H1 (cell line): ENCODE results near the gene POLR3K. TPM values are rescaled to one million over a fixed set of nuclear protein-coding genes. Genes with fewer than 3 reads are reported as not detected.
"Not testable (repeated sequence)": the region's sequence is repeated elsewhere in the genome, so short reads cannot be mapped to it uniquely, and the experiment has no call there.

Experiments used
- CTCF ChIA-PET: fragments of 300-600 bp; sonication (Branson Sonifier 250); formaldehyde crosslinking; loops from one replicate; lab custom pipeline; 2021; ENCODE audit not compliant: partially characterized antibody; lab: Charles Lee
- POLR2A ChIA-PET: fragments of 300-600 bp; sonication (Branson Sonifier 250); formaldehyde crosslinking; loops from one replicate; lab custom pipeline; 2021; ENCODE audit warnings: inconsistent platforms; ENCODE audit not compliant: partially characterized antibody; lab: Charles Lee
- DNase-seq, 2 experiments: peaks; one replicate each; pipeline versions ENCODE4 v3.0.0 to v3.0.0-alpha.2; 2010 to 2022; ENCODE audit warnings: low spot score in 2 of 2, low read depth in 1 of 2, mixed read lengths in 1 of 2
- FAIRE-seq: peaks from 2 replicates; lab custom pipeline; 2011; peaks lifted over from hg19 to GRCh38; lab: Jason Lieb, UNC
- H2AFZ ChIP-seq: 2 replicates; pipeline ENCODE4 v1.8.1; 2012; ENCODE audit warnings: low read length, inconsistent platforms
- H2AK5ac ChIP-seq: 2 replicates; pipeline ENCODE4 v1.6.1; 2013; ENCODE audit warnings: low read depth, low read length
- H2BK120ac ChIP-seq: replicated peaks from 2 replicates; pipeline ENCODE3; 2013; ENCODE audit warnings: low read depth, low read length, inconsistent platforms
- H2BK12ac ChIP-seq: 2 replicates; pipeline ENCODE4 v1.6.1; 2013; ENCODE audit warnings: low read depth, low read length
- H2BK15ac ChIP-seq: 2 replicates; pipeline ENCODE4 v1.6.1; 2013; ENCODE audit warnings: low read length
- H2BK20ac ChIP-seq: 2 replicates; pipeline ENCODE4 v1.6.1; 2013; ENCODE audit warnings: low read length
- H2BK5ac ChIP-seq: 2 replicates; pipeline ENCODE4 v1.6.1; 2013; ENCODE audit warnings: low read depth, low read length
- H3K14ac ChIP-seq: 2 replicates; pipeline ENCODE4 v1.6.1; 2013; ENCODE audit warnings: inconsistent platforms; ENCODE audit not compliant: insufficient read length
- H3K18ac ChIP-seq: 2 replicates; pipeline ENCODE4 v1.6.1; 2013; ENCODE audit warnings: low read length; ENCODE audit errors: extremely low read depth
- H3K23ac ChIP-seq: 2 replicates; pipeline ENCODE4 v1.6.1; 2013; ENCODE audit warnings: inconsistent platforms; ENCODE audit not compliant: insufficient read length
- H3K23me2 ChIP-seq: 2 replicates; pipeline ENCODE4 v1.6.1; 2013; ENCODE audit warnings: low read depth, low read length
- H3K27ac ChIP-seq: 2 replicates; pipeline ENCODE4 v1.6.1; 2011; ENCODE audit warnings: low read depth, low read length, inconsistent platforms
- H3K27me3 ChIP-seq, 4 experiments: replicated peaks in 1 of 4; 1 replicate in 1 of 4; 2 replicates in 3 of 4; pipeline versions ENCODE4 v1.6.1 to v1.8.1; 2011 to 2013; ENCODE audit warnings: low read length in 3 of 4, mild to moderate bottlenecking in 3 of 4, inconsistent platforms in 2 of 4, mixed read lengths in 2 of 4, moderate library complexity in 1 of 4; ENCODE audit not compliant: control insufficient read depth in 3 of 4, insufficient read depth in 3 of 4; ENCODE audit errors: extremely low read depth in 1 of 4
- H3K36me3 ChIP-seq, 4 experiments: 2 replicates each; pipeline versions ENCODE4 v1.6.1 to v1.8.1; 2011 to 2013; ENCODE audit warnings: mild to moderate bottlenecking in 4 of 4, low read length in 3 of 4, moderate library complexity in 2 of 4, control low read depth in 1 of 4, inconsistent platforms in 1 of 4; ENCODE audit not compliant: insufficient read depth in 4 of 4, control insufficient read depth in 2 of 4
- H3K4ac ChIP-seq: replicated peaks from 2 replicates; pipeline ENCODE3; 2013; ENCODE audit warnings: low read length, low read depth, mixed read lengths, inconsistent platforms; ENCODE audit not compliant: insufficient read length
- H3K4me1 ChIP-seq, 4 experiments: replicated peaks in 1 of 4; 1 replicate in 1 of 4; 2 replicates in 3 of 4; pipeline versions ENCODE4 v1.6.1 to v1.8.1; 2011 to 2013; ENCODE audit warnings: low read length in 3 of 4, inconsistent platforms in 2 of 4, mixed read lengths in 1 of 4; ENCODE audit not compliant: insufficient read depth in 4 of 4, control insufficient read depth in 3 of 4
- H3K4me2 ChIP-seq, 2 experiments: 2 replicates each; pipeline versions ENCODE4 v1.6.1 to v1.8.1; 2011 to 2013; ENCODE audit warnings: low read depth in 2 of 2, low read length in 2 of 2, control low read depth in 1 of 2, inconsistent platforms in 1 of 2, mild to moderate bottlenecking in 1 of 2; ENCODE audit not compliant: insufficient read depth in 1 of 2
- H3K4me3 ChIP-seq, 4 experiments: fragments of 200-600, 300-600 bp in 1 of 4; sonication (generic), shearing (Covaris generic), sonication (Bioruptor Twin) in 1 of 4; 2 replicates each; pipeline versions ENCODE4 v1.5.1 to v1.8.1; 2011 to 2016; ENCODE audit warnings: low read length in 4 of 4, low read depth in 3 of 4, control low read depth in 2 of 4, inconsistent platforms in 2 of 4, mild to moderate bottlenecking in 2 of 4, mixed read lengths in 1 of 4, moderate library complexity in 1 of 4; ENCODE audit not compliant: insufficient read depth in 2 of 4; ENCODE audit errors: extremely low read depth in 1 of 4
- H3K56ac ChIP-seq: replicated peaks from 2 replicates; pipeline ENCODE3; 2013; ENCODE audit warnings: low read depth, mild to moderate bottlenecking, mixed read lengths, low read length, inconsistent platforms; ENCODE audit not compliant: insufficient read length
- H3K79me1 ChIP-seq: 2 replicates; pipeline ENCODE4 v1.6.1; 2013; ENCODE audit warnings: low read depth, low read length, control low read depth
- H3K79me2 ChIP-seq, 2 experiments: 2 replicates each; pipeline versions ENCODE4 v1.6.1 to v1.8.1; 2012 to 2013; ENCODE audit warnings: low read length in 2 of 2, mild to moderate bottlenecking in 2 of 2, inconsistent platforms in 1 of 2; ENCODE audit not compliant: insufficient read depth in 2 of 2, control insufficient read depth in 1 of 2
- H3K9ac ChIP-seq, 4 experiments: replicated peaks in 1 of 4; 1 replicate in 1 of 4; 2 replicates in 3 of 4; pipeline versions ENCODE4 v1.6.1 to v1.8.1; 2011 to 2013; ENCODE audit warnings: low read depth in 3 of 4, low read length in 3 of 4, control low read depth in 2 of 4, mild to moderate bottlenecking in 2 of 4, moderate library complexity in 2 of 4, inconsistent platforms in 1 of 4; ENCODE audit errors: extremely low read depth in 1 of 4
- H3K9me3 ChIP-seq, 2 experiments: 2 replicates each; pipeline versions ENCODE4 v1.6.1 to v1.8.1; 2012 to 2013; ENCODE audit warnings: mild to moderate bottlenecking in 2 of 2, moderate library complexity in 2 of 2, control low read depth in 1 of 2, inconsistent platforms in 1 of 2, low read depth in 1 of 2, low read length in 1 of 2, mixed read lengths in 1 of 2; ENCODE audit not compliant: insufficient read depth in 2 of 2
- H4K20me1 ChIP-seq, 2 experiments: replicated peaks in 1 of 2; 2 replicates each; pipeline versions ENCODE3 to v1.8.1; 2011 to 2013; ENCODE audit warnings: inconsistent platforms in 2 of 2, low read length in 2 of 2, mild to moderate bottlenecking in 1 of 2; ENCODE audit not compliant: insufficient read depth in 2 of 2, control insufficient read depth in 1 of 2
- H4K5ac ChIP-seq: 2 replicates; pipeline ENCODE4 v1.6.1; 2013; ENCODE audit warnings: low read length, low read depth, mixed read lengths, inconsistent platforms; ENCODE audit not compliant: insufficient read length
- H4K8ac ChIP-seq: 2 replicates; pipeline ENCODE4 v1.8.0; 2013; ENCODE audit warnings: mild to moderate bottlenecking, moderate library complexity, low read length, inconsistent platforms; ENCODE audit not compliant: insufficient read depth; ENCODE audit errors: extremely low read depth
- H4K91ac ChIP-seq: replicated peaks from 2 replicates; pipeline ENCODE3; 2013; ENCODE audit warnings: low read length, mixed read lengths, inconsistent platforms; ENCODE audit not compliant: insufficient read length
- WGBS, 2 experiments: shearing (Covaris generic) in 1 of 2; methylation state at CpG; one replicate each; pipeline versions ENCODE4 v1.1.6 to v1.1.7; 2013 to 2015; ENCODE audit warnings: low lambda C conversion rate in 2 of 2, mixed read lengths in 2 of 2, inconsistent platforms in 1 of 2, low coverage in 1 of 2, missing lambda C conversion rate in 1 of 2; ENCODE audit not compliant: insufficient replicate concordance in 2 of 2, insufficient coverage in 1 of 2, insufficient read length in 1 of 2; ENCODE audit errors: extremely low coverage in 1 of 2, missing lambda C conversion rate in 1 of 2; 5-methylcytosine and 5-hydroxymethylcytosine counted together
- polyA plus RNA-seq, 7 experiments: library from polyadenylated mRNA; depleted of rRNA in 3 of 7; stranded (reverse) in 5 of 7; unstranded in 2 of 7; fragments of >200 nt in 5 of 7; fragments of 200-250 nt in 2 of 7; gene quantifications; 1 replicate in 5 of 7; 2 replicates in 1 of 7; 4 replicates in 1 of 7; pipeline versions ENCODE4 v1.2.1 to v1.2.3, GENCODE V29; 2011 to 2013; ENCODE audit warnings: missing spikeins in 2 of 7, mixed read lengths in 2 of 7
- total RNA-seq: library from RNA; stranded (reverse); fragmentation: NEBNext Ultra II Directional; extraction: Animal tissue kit (Norgen Biotek cat#: 25700); gene quantifications from 2 replicates; pipeline ENCODE4 v1.2.1, GENCODE V29; 2021

The POLR3K gene
- total and polyA plus RNA-seq, 2 of the 8 experiments (the other 6 are each of a cell fraction or from before 2014, with no cell fraction given) = 45.4 to 80.5 TPM

- Histone ChIP-seq H3K36me3 (peaks cover 7 to 26% (median 20%) of the 10 kb centered on the region in 4 experiments; a peak in 7 of 8 replicates), H4K20me1 (peaks cover 0 to 18% of the 10 kb centered on the region in 2 experiments)
- not testable (repeated sequence) for H3K9ac ChIP-seq, H3K4me2 ChIP-seq, H3K14ac ChIP-seq, DNase-seq, H3K79me1 ChIP-seq, H2BK15ac ChIP-seq, H3K4me1 ChIP-seq, H3K23ac ChIP-seq, H2AK5ac ChIP-seq, H4K91ac ChIP-seq, H3K23me2 ChIP-seq, H4K8ac ChIP-seq, H4K5ac ChIP-seq, FAIRE-seq, H3K18ac ChIP-seq, H3K27ac ChIP-seq, H3K4me3 ChIP-seq, H3K27me3 ChIP-seq, H2BK12ac ChIP-seq, H2BK20ac ChIP-seq, H3K56ac ChIP-seq, H3K79me2 ChIP-seq, H2BK120ac ChIP-seq, H3K9me3 ChIP-seq, H2AFZ ChIP-seq, H3K4ac ChIP-seq, H2BK5ac ChIP-seq
- ChIA-PET POLR2A (interaction anchor here (1.0 to 1.5 kb wide), 6 partner anchors 13 to 56 kb away, joined by 3 to 5 read pairs (median 4); partner anchors contain the start of gene MPG), CTCF (interaction anchor here (1.4 kb wide), 1 partner anchor 31 kb away, joined by 4 read pairs; no protein-coding TSS in a partner anchor)
- 92% methylated on average over 11 of the region's 11 CpGs; no CpG with 5 or more reads in 1 of the 2 experiments for WGBS, 2 experiments
Measured at GRCh38 chr16:38206-38605, 15.2 kb downstream of the POLR3K start.
